LNCAP (cell line): ENCODE data around the gene MAMLD1.

Experiments
- TF ChIP-seq, protein P1 (sequence below): fragments of 450-650 bp; IDR thresholded peaks from 2 replicates; pipeline ENCODE4 v1.5.1; 2017; ENCODE audit warnings: mild to moderate bottlenecking

Gene MAMLD1, protein sequence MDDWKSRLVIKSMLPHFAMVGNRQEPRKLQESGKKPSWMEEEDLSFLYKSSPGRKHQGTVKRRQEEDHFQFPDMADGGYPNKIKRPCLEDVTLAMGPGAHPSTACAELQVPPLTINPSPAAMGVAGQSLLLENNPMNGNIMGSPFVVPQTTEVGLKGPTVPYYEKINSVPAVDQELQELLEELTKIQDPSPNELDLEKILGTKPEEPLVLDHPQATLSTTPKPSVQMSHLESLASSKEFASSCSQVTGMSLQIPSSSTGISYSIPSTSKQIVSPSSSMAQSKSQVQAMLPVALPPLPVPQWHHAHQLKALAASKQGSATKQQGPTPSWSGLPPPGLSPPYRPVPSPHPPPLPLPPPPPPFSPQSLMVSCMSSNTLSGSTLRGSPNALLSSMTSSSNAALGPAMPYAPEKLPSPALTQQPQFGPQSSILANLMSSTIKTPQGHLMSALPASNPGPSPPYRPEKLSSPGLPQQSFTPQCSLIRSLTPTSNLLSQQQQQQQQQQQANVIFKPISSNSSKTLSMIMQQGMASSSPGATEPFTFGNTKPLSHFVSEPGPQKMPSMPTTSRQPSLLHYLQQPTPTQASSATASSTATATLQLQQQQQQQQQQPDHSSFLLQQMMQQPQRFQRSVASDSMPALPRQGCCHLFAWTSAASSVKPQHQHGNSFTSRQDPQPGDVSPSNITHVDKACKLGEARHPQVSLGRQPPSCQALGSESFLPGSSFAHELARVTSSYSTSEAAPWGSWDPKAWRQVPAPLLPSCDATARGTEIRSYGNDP

DNA sequence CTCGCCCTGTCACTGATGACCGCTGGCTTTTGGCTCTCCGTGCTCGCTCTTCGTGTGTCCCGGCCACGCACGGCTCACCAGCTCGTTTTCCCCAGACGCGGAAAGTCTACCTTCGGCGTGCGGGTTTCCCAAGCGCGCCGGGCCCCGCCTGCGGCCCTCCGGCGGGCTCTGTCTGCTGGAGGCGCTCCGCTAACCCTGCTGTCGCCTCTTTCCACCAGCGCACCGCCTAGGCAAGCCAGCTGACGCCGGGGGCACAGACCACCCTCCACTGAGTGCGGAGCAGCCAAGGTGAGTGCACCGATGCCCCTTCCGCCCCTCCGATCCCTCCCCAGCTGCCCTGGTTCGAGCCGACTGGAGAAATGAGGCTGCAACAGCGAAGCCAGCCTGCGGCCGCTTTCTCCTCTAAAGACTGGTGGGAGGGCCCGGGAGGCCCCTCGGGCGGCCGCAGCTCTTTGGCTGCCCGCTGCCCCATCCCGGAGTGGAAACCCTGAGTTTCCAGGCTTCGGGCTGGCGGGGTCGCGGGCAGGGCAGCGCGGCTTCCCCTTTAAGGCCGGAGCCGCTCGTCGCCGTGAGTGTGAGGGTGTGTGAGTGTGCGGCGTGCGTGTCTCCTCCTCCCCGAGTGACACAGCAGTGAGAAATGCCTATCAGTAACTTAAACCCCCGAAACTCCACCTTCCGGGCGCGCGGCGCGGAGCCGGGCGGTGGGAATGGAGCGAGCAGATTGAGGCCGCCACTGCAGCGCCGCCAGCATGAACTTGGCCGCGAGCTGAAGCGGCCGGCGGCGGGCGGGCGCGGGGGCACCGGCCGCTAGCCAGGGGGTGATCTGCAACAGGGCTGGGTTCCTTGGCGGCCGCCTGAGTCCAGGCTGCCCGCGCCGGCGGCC is at the start of gene MAMLD1:
Gene MAMLD1, plus strand, starts transcription at position 719 of the 883 bp plus-strand sequence. CDS start 82,200 bp downstream, outside the sequence.
- TF ChIP-seq, protein P1, sequence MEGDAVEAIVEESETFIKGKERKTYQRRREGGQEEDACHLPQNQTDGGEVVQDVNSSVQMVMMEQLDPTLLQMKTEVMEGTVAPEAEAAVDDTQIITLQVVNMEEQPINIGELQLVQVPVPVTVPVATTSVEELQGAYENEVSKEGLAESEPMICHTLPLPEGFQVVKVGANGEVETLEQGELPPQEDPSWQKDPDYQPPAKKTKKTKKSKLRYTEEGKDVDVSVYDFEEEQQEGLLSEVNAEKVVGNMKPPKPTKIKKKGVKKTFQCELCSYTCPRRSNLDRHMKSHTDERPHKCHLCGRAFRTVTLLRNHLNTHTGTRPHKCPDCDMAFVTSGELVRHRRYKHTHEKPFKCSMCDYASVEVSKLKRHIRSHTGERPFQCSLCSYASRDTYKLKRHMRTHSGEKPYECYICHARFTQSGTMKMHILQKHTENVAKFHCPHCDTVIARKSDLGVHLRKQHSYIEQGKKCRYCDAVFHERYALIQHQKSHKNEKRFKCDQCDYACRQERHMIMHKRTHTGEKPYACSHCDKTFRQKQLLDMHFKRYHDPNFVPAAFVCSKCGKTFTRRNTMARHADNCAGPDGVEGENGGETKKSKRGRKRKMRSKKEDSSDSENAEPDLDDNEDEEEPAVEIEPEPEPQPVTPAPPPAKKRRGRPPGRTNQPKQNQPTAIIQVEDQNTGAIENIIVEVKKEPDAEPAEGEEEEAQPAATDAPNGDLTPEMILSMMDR: no peak

DNA sequence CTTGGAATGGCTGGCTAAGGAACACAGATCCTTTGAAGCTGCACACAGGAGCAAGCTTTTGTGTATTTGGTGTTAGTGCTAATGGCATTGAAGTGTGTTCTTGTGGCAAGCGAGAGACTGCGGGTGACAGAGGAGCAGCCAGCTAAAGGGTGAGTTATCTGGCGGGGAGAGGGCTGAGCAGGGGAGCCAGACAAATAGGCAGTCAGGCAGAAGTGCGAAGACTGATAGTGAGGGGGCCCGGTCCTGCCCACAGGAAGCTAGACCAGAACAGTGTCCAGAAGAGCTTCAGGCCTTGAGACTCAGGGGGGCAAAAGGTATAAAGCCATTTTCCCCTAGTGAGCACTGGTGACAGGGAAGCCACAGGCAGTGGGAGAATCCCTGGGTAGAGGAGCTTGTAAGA is 49.6 kb upstream of the MAMLD1 start:
- TF ChIP-seq, protein P1: no peak

DNA sequence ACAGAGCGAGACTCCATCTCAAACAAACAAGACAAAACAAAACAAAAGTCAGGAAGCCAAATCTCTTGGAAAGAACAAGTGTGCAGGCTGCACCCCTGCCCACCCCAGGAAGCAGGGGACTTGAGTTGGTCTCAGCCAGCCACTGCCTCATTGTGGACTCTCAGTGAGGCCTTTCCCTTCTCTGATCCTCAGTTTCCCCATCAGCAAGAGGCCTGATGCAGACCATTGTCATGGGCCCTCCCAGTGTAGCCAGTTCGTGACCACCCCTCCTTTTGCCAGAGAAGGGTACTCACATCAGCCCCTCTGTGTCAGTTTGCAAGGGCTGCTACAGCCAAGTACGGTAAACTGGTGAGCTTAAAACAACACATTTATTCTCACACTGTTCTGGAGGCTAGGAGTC is 48.9 kb upstream of the MAMLD1 start:
- TF ChIP-seq, protein P1: no peak

- TF ChIP-seq, protein P1: no peak
These were observed 46.6 kb upstream of the MAMLD1 start for GRCh38 chrX:150316564-150316963.

DNA sequence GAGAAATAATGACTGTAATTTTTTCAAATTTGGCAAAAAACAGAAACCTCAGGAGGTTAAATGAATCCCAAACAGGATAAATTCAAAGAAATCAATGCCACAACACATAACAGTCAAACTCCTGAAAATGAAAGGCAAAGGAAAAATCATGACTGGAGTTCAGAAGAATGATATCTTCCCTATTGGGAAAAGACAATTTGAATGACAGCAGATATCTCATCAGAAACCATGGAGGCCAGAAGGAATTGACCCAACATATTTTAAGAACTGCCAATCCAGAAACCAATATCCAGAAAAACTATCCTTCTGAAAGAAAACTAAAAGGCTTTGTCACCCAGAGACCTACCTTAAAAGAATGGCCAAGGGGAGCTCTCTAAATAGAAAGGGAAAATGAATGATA is 40.1 kb upstream of the MAMLD1 start:
- TF ChIP-seq, protein P1: no peak

DNA sequence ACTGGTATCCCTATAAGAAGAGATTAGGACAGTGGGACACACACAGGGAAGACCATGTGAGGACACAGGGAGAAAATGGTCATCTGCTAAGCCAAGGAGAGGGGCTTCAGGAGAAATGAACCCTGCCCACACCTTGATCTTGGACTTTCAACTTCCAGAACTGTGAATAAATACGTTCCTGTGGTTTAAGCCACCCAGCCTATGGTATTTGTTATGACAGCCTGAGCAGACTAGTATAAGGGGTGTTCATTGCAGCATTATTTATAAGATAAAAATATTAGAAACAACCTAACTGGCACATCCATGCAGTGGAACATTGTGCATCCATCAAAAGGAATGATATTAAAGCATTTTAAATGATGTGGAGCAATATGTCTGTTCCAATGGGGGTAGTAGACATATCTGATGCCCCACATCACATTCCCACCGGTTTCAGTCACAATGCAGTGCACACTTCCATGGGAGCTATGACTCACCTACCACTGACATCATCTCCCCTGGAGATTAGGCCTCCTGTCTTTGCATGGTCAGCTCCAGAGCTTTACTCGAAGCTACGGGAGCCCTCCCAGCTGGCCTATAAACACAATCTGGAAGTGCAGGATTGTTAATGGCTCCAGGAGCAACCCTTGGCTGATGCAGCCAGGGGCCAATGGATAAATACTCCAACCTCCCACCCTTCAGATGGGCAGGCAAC is 38.9 kb upstream of the MAMLD1 start:
- TF ChIP-seq, protein P1: no peak
